ENCODE measurements around the gene STRN3. TPM values are rescaled to one million over a fixed set of nuclear protein-coding genes. Genes with fewer than 3 reads are reported as not detected.

STRN3 gene
- total and polyA plus RNA-seq, 2 of the 8 experiments (the other 6 are each of a cell fraction or from before 2014, with no cell fraction given), result 8.7 to 38.1 TPM

GRCh38 chr14:30925254-30925653, 100.9 kb downstream of the STRN3 start (continued):
- no peak for TF ChIP-seq SIRT6 (IDR thresholded peaks at IDR 0.05; ENCODE audit: low read length)

Data from H1 (cell line).